HG02763 (cell line): ENCODE data around the gene SPATA20.

Source experiments
- ATAC-seq: cut with Tn5 transposase; IDR thresholded peaks from one replicate; pipeline ENCODE4 v1.9.1; 2021; ENCODE audit warnings: mild to moderate bottlenecking, moderate library complexity; ENCODE audit not compliant: unreplicated experiment

Gene SPATA20

DNA sequence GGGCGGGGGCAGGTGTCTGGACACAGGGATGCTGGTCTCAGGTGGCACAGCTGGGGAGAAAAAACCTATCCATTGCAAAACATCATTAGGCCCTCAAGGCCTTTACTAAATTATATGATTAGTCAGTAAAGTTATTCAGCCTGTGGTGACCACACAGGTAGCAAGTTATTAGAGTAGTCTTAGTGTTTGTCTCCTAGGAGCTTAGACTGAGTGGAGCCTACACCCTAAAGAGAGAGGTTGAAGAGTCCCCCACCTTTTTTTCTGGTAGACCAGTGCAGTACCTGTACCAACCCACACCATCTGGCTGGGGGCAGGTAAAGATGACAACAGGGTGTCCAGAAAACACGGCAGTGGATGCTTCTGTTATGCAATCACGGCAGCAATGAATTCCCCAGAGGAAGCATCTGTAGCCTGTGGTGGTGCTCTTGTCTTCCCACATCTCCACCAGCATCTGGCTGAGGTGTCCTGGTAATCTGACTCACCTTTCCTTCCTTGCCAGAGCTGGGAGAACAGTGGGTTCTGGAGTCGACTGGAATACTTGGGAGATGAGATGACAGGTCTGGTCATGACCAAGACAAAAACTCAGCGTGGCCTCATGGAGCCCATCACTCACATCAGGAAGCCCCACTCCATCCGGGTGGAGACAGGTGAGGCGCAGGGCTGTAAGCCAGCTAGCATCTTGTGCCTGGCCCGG, 27.7 kb upstream of the SPATA20 start:
- no peak for ATAC-seq

- ATAC-seq, result no peak
Observed at GRCh38 chr17:50520483-50520882, 26.5 kb upstream of the SPATA20 start.

DNA sequence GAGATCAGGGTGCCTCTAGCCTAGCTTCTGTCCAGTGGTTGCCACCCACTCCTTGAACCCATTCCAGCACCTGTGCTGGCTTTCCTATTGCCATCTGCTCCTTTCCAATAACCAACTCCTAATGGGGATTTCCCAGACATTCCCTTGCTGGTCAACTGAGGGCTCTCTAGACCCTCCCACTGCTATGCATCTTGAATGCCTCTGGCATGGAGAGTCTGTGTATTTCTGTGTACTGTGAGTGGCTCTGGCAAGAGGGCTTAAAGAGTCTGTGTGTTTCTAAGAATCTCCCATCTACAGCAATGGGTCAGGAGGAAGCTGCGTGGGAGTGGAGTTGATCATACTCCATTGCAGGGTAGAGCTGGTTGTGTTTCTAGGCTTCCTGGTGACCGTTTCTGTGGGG, 25.5 kb upstream of the SPATA20 start:
- no peak for ATAC-seq

DNA sequence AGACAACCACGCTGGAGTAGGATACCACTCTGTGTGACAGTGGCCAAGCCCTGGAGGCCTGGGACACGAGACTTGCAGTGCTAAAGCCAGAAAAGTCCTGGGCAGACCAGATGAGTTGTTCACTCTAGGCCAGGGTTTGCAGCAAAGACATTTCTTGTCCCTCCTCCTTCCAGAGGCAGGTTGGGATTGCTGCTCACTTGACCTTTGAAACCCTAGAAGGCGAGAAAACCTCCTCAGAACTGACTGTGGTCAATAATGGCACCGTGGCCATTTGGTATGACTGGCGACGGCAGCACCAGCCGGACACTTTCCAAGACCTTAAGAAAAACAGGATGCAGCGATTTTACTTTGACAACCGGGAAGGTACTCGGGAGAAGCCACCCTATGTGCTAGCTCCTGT, 24.2 kb upstream of the SPATA20 start:
- no peak for ATAC-seq

DNA sequence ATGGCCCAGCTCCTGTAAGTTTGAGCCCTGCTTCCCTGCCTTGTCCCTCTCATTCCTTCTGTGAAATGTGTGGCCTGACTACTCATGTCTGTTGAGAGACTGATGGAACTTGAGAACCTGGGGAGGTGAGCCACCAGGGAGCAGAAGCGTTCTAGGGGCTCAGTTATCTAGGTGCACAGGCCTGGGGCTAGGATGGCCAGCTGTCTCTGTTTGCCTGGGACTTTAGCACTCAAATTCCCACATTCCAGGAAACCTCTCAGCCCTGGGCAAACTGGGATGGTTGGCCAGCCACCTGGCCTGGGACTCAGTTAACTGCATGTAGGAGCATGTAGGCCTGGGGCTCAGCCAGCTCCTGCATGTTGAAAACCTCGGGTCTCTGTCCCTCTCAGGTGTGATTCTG, 23.8 kb upstream of the SPATA20 start:
- ATAC-seq, result no peak

GRCh38 chr17:50524838-50525237, 22.1 kb upstream of the SPATA20 start:
- no peak for ATAC-seq

GRCh38 chr17:50527155-50527762, 19.7 kb upstream of the SPATA20 start:
- ATAC-seq, result no peak

DNA sequence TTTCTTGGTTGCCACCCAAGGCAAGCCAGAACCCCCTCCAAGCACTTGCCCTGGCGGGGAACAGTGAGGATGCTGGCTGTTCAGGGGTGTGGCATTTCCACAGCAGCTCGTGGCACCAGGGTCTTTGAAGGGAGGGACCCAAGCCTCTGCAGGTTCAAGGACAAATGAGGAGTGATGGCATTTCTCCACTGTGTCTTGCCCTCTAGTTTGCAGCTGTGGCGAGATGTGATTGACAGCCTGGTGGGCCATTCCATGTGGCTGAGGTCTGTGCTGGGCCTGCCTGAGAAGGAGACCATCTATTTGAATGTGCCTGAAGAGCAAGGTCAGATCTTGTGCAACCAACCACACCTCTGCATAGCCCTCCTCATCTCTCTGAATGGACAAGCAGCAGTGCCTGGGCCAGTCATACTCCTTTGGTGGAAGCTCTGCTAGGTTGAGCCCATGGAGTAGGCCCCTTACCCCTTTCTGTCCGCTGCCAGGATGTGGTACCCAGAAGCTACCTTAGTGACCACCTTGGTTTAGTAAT, 19.0 kb upstream of the SPATA20 start:
- ATAC-seq, result no peak

DNA sequence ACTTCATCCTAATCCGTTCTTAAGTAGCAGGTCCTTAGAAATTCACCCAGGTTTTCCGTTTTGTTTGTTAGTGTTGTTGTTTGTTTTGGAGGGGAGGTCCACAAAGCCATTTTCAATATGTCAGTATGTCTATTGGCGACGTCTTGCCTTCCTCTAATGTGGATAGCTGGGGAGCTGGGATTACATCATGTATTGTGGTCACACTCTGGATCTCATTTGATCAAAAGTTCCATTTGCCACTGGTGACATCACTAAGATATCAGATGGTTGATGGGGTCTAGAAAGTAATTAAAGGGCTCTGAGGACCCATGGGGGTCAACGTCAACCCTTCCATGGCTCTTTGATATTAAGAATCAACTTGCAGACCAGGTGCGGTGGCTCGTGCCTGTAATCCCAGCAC, 17.1 kb upstream of the SPATA20 start:
- no peak for ATAC-seq

DNA sequence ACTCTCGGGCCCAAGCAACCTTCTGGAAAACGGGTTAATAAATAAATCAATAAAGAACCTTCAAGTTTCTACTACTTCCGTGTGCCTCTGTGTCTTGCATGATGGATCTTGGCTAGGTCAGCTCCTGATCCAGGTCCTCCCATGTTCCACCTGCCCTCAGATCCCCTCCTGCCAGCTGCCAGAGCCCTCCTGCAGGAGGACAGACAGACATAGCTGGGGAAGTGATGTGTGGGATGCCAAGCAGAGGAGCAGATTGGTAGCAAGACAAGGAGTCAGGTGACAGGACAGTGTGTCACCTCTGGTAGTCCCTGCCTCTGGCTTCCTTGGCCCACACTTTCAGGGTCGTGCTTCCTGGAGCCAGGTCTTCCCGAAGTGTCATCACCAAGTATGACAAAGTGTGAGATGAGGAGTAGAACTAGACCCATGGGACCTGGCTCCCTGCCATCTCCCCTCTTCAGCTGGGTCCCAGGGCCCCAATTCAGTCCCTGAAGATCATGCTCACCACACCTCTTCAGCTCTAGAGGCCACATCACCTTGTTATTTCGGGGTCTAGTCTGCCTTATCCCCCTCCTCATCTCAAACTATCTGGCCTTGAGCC, 15.4 kb upstream of the SPATA20 start:
- no peak for ATAC-seq

DNA sequence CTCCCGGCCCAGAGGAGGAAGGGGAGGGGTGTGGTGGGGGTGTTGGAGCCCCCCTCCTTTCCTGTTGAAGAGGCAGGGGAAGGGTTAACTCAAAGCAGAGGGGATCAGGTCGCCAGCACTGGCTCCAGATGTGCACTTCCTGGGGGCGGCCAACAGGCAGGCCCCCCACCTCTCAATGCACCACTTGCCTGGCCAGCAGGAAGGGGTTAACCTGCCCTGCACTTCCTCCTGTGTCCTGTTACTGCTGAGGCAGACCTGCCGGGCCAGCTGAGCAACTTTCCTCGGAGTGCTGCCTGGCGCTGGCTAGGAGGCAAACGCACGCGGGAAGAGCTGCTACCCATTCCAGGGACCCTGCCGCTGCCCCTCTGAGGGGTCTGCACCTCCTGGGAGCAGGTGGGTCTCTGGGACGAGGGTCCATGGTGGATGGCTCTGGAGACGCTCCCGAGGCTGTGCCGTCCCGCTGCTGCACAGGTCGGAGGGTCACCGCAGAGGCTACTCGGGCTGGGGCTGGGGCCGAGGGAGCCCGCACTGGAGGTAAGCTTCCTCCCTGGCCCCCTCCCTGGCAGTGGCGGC, 14.4 kb upstream of the SPATA20 start, which contains the start of gene EPN3:
EPN3 (plus strand) TSS at position 284 of the 573 bp plus-strand sequence. CDS start 3,822 bp downstream, outside the sequence.
- no peak for ATAC-seq

DNA sequence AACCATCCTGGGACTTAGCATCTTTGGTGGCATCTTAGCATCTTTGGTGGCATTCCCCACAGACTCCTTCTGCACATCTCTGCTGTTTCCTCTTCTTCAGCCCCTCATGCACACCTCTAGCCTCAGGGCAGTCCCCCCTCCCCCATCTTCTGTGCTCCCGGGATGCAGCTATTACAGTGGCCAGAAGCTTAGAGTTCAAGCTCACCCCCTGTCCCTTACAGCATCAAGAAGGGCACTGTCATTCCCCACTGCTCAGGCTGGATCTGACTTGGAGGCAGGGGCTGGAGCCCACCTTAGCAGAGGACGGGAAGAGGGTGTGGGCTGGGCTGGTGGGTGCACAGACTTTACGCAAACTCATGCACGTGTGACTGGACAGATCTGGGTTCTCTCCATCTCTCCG, 13.8 kb upstream of the SPATA20 start:
- ATAC-seq, result no peak

GRCh38 chr17:50533720-50534148, 13.2 kb upstream of the SPATA20 start:
- no peak for ATAC-seq

DNA sequence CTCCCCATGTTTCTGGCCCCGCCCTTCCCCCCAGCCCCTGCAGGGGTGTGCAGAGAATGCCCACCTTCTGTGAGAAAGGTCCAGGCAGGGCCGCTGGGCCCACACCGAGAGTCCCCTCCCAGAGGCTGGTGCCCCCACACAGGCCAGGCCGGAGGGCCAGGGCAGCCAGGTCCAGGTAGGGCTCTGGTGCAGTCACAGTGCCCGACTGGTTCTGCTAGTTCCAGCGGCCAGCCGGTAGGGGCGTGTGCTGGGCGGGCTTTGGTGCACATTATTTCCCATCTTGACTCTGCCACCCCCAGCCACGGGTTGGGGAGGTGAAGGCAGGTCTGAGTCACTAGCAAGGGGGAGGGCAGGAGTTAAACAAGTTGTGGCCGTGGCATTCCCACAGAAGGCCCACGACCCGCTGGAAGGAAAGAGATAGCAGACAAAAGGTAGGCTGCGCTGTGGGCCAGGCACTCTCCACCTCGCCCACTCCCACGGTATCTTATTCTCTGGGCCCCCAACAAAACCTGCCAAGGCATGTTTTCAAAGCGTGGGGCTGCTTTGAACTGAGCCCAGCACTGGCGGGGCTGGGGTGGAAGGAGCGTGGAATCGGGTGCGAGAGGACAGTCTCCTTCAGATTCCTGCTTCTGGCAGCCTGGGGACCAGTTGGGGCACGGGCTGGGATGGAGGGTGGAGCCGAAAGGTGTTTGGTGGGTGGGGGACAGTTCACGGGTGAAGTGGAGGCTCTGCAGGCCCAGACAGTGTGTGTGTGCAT, 12.6 kb upstream of the SPATA20 start:
- no peak for ATAC-seq

GRCh38 chr17:50534979-50535326, 12.0 kb upstream of the SPATA20 start:
- no peak for ATAC-seq

- no peak for ATAC-seq
Observed at GRCh38 chr17:50535407-50535806, 11.6 kb upstream of the SPATA20 start.

DNA sequence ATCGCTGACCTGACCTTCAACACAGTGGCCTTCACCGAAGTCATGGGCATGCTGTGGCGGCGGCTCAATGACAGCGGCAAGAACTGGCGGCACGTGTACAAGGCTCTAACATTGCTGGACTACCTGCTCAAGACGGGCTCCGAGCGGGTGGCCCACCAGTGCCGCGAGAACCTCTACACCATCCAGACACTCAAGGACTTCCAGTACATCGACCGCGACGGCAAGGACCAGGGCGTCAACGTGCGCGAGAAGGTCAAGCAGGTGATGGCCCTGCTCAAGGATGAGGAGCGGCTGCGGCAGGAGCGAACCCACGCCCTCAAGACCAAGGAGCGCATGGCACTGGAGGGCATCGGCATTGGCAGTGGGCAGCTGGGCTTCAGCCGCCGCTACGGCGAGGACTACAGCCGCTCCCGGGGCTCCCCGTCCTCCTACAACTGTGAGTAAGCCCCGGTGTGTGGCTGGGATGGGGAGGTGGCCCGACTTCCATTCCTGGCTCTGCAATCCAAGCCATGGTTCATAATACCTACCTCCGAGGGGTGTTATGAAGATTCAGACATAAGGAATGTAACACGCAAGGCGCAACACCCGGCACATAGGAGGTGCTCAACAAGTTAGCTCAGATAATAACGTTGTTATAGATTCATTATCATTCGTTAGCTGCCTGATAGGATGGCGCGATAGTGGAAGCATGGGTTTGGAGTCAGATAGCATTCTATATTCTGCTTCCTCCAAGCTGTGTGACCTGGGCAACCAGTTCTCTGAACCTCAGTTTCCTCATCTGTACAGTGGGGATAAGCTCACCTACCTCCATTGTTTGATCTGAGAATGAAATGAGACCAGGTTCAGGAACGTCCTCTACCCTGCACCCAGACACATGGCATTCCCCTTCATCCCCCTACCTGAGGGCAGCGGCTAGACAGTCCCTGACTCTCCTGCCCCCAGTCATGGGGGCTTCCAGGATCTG, 10.0 kb upstream of the SPATA20 start:
- no peak for ATAC-seq

DNA sequence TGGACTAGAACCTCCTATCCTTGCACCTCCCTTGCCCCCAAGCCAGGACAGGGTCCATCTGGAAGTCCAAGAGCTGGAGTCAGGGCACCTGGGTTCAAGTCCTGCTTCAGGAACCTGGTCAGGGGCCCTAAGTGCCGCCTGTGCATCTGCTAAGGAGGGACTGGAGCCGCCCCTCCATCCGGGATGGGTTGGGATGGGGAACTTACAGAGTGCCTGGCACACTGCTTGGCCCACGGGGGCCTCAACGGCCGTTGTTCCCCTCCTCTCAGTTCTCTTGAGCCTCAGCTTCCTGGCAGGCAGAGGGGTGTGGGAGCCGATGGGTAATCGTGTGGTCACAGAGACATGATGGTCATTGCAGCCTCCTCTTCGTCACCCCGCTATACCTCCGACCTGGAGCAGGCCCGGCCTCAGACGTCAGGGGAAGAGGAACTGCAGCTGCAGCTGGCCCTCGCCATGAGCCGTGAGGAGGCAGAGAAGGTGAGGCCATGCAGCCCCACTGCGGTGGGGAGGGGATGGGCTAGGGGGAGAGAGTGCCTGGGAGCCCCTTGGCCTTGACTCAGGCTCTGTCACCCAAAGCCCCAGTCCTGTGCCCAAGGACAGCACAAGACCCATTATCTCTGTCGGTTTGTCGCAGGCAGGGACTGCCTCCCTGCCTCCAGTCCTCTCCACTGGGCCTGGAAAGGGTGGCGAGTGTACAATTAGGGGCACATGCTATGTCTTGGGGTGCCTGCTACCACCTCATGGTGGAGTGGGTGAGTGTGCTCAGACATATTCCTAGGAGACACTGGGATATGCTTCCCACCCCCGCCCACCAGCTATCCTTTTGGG, 9.0 kb upstream of the SPATA20 start:
- ATAC-seq, result no peak
